ENCODE data around the gene ADGRB2. TPM values are rescaled to one million over a fixed set of nuclear protein-coding genes. Genes with fewer than 3 reads are reported as not detected.

ADGRB2 gene
- total and polyA plus RNA-seq, 12 donors = 0.91 to 17.9 (median 8.6) TPM

DNA sequence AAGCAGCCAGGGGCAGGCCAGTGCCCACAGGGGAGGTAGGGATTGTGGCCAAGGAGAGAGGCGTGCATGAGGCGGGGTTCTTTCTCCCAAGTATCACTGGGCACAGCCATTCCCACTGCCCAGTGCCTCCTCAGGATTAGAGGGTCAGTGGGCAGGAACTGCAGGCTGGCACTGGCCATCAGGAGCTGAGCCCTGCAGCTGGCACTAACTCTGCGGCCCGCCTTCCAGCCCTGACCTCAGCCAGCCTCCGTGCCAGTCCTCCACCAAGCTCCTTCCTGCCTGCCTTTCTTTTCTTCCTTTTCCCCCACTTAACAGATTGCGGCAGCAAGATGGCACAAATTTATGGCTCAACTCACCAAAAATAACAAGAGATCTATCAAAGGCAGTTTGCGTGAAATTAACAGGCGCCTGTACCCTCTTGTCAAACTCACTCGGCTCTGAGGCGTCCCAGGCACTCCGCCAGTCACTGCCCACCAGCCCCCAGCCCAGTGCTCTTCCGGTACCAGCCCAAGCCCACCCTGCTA lies 11.1 kb downstream of the ADGRB2 start:
- 55 to 74% methylated on average over 12 of the region's 12 CpGs for WGBS, 2 donors
- peak overlapping the region in 8 of 10 donors; percentile 20 to 73 (median 49) for H3K27ac ChIP-seq
- H3K4me1 ChIP-seq = peaks cover 11 to 73% (median 56%) of the 10 kb centered on the region in 9 donors
- peak in 4 of 8 donors; percentile 10 to 34 (median 25) for ATAC-seq
- no peaks in the 10 kb centered on the region for H3K36me3 ChIP-seq
- no peak overlapping the region for H3K4me3 ChIP-seq
- DNase-seq = no peak
- TF ChIP-seq, protein P1, sequence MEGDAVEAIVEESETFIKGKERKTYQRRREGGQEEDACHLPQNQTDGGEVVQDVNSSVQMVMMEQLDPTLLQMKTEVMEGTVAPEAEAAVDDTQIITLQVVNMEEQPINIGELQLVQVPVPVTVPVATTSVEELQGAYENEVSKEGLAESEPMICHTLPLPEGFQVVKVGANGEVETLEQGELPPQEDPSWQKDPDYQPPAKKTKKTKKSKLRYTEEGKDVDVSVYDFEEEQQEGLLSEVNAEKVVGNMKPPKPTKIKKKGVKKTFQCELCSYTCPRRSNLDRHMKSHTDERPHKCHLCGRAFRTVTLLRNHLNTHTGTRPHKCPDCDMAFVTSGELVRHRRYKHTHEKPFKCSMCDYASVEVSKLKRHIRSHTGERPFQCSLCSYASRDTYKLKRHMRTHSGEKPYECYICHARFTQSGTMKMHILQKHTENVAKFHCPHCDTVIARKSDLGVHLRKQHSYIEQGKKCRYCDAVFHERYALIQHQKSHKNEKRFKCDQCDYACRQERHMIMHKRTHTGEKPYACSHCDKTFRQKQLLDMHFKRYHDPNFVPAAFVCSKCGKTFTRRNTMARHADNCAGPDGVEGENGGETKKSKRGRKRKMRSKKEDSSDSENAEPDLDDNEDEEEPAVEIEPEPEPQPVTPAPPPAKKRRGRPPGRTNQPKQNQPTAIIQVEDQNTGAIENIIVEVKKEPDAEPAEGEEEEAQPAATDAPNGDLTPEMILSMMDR (IDR thresholded peaks at IDR 0.05) = no peak
- no peaks in the 10 kb centered on the region for H3K9me3 ChIP-seq
- intact Hi-C loops (cut with DNase I) = loop anchor here in 2 of 10 donors (5.0 kb wide), 1 partner anchor 36 kb away; no protein-coding TSS in a partner anchor
- no peaks in the 10 kb centered on the region for H3K27me3 ChIP-seq

- TF ChIP-seq, protein P1 (IDR thresholded peaks at IDR 0.05) = no peak
- Histone ChIP-seq H3K4me3 (no peak overlapping the region), H3K27ac (peak overlapping the region in 1 of 10 donors; percentile 26), H3K36me3 (no peaks in the 10 kb centered on the region), H3K27me3 (no peaks in the 10 kb centered on the region), H3K4me1 (peaks cover 11 to 73% (median 56%) of the 10 kb centered on the region in 9 donors), H3K9me3 (no peaks in the 10 kb centered on the region)
- intact Hi-C loops (cut with DNase I) = loop anchor here in 2 of 10 donors (5.0 kb wide), 1 partner anchor 35 kb away; no protein-coding TSS in a partner anchor
- WGBS, 2 donors = 30 to 45% methylated on average over 7 of the region's 7 CpGs
- DNase-seq (no peak), ATAC-seq (no peak)
Observed at GRCh38 chr1:31752258-31752657, 11.9 kb downstream of the ADGRB2 start.

DNA sequence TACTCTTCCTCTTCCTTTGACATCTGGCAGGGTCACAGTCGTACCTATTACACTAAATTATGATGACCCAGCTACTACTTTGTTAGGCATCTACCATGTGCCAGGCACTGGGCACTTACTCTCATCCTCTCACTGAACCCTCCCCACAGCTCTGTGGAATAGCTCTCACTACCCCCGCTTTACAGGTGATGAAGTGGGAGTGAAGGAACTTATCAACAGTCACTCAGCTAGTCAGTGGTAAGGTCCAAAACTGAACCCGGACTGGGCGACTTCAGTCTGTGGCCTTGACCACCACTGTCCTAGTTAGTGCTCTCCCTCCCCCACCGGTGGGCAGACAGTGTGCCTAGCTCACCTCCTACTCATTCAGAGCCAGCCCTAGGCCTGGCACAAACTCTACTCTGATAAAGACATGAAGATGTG lies 12.3 kb downstream of the ADGRB2 start:
- H3K36me3 ChIP-seq = no peaks in the 10 kb centered on the region
- ATAC-seq (peak in 7 of 8 donors; percentile 6 to 59 (median 24)), DNase-seq (no peak)
- H3K4me1 ChIP-seq = peaks cover 11 to 77% (median 56%) of the 10 kb centered on the region in 9 donors
- TF ChIP-seq, protein P1 (IDR thresholded peaks at IDR 0.05) = no peak
- intact Hi-C loops (cut with DNase I) = loop anchor here in 2 of 10 donors (5.0 kb wide), 1 partner anchor 35 kb away; no protein-coding TSS in a partner anchor
- no peaks in the 10 kb centered on the region for H3K27me3 ChIP-seq
- 33 to 55% methylated on average over 5 of the region's 5 CpGs for WGBS, 2 donors
- H3K4me3 ChIP-seq = no peak overlapping the region
- peak overlapping the region in 1 of 10 donors; percentile 26 for H3K27ac ChIP-seq
- H3K9me3 ChIP-seq = no peaks in the 10 kb centered on the region

- 29 to 33% methylated on average over 11 of the region's 11 CpGs for WGBS, 2 donors
- Histone ChIP-seq H3K27ac (no peak overlapping the region), H3K4me3 (no peak overlapping the region), H3K27me3 (no peaks in the 10 kb centered on the region), H3K36me3 (no peaks in the 10 kb centered on the region), H3K4me1 (peaks cover 11 to 83% (median 59%) of the 10 kb centered on the region in 9 donors), H3K9me3 (no peaks in the 10 kb centered on the region)
- DNase-seq (no peak), ATAC-seq (no peak)
- intact Hi-C loops (cut with DNase I) = loop anchor here in 2 of 10 donors (5.0 kb wide), 1 partner anchor 34 kb away; no protein-coding TSS in a partner anchor
- TF ChIP-seq, protein P1 (IDR thresholded peaks at IDR 0.05) = no peak
Observed at GRCh38 chr1:31750858-31751510, 13.2 kb downstream of the ADGRB2 start.

Measured in heart right ventricle (tissue), 16 donors.